Keratinocyte (primary cell): Measurements from ENCODE around the gene MTUS2. TPM values are rescaled to one million over a fixed set of nuclear protein-coding genes. Genes with fewer than 3 reads are reported as not detected.

ENCODE experiments used
- DNase-seq: peaks from one replicate; pipeline ENCODE4 v3.0.0-alpha.2; 2011; ENCODE audit warnings: low read depth, missing footprints, low spot score
- FAIRE-seq: peaks from 2 replicates; lab custom pipeline; 2011; peaks lifted over from hg19 to GRCh38; lab: Jason Lieb, UNC
- H2AFZ ChIP-seq: 2 replicates; pipeline ENCODE4 v1.6.0; 2012; ENCODE audit warnings: low read length, control low read depth, inconsistent platforms; ENCODE audit not compliant: control insufficient read depth
- H3K27ac ChIP-seq: 2 replicates; pipeline ENCODE4 v1.5.1; 2011; ENCODE audit warnings: low read length; ENCODE audit not compliant: control insufficient read depth, insufficient read depth
- H3K27me3 ChIP-seq: 3 replicates; pipeline ENCODE4 v1.6.0; 2011; ENCODE audit warnings: low read length; ENCODE audit not compliant: control insufficient read depth, insufficient read depth; ENCODE audit errors: extremely low read depth
- H3K36me3 ChIP-seq, 2 experiments: 2 replicates in 1 of 2; 3 replicates in 1 of 2; pipeline ENCODE4 v1.5.1; 2011; ENCODE audit warnings: low read length in 2 of 2, mild to moderate bottlenecking in 1 of 2; ENCODE audit not compliant: control insufficient read depth in 2 of 2, insufficient read depth in 2 of 2; ENCODE audit errors: extremely low read depth in 1 of 2
- H3K4me1 ChIP-seq: 3 replicates; pipeline ENCODE4 v1.5.1; 2011; ENCODE audit warnings: low read length; ENCODE audit not compliant: control insufficient read depth, insufficient read depth; ENCODE audit errors: extremely low read depth
- H3K4me2 ChIP-seq: 3 replicates; pipeline ENCODE4 v1.6.0; 2011; ENCODE audit warnings: low read depth, low read length; ENCODE audit not compliant: control insufficient read depth, insufficient read depth; ENCODE audit errors: extremely low read depth
- H3K4me3 ChIP-seq, 3 experiments: fragments of 200-600 bp in 1 of 3; sonication (generic) in 1 of 3; 2 replicates in 2 of 3; 3 replicates in 1 of 3; pipeline ENCODE4 v1.5.1; 2011 to 2016; ENCODE audit warnings: low read length in 3 of 3, mild to moderate bottlenecking in 3 of 3, control low read depth in 2 of 3, inconsistent platforms in 1 of 3, low read depth in 1 of 3, mixed read lengths in 1 of 3, mixed run types in 1 of 3, moderate library complexity in 1 of 3; ENCODE audit not compliant: control insufficient read depth in 2 of 3, insufficient read depth in 2 of 3; ENCODE audit errors: extremely low read depth in 1 of 3
- H3K79me2 ChIP-seq: 2 replicates; pipeline ENCODE4 v1.6.0; 2012; ENCODE audit warnings: low read length; ENCODE audit not compliant: control insufficient read depth, insufficient read depth
- H3K9ac ChIP-seq: 3 replicates; pipeline ENCODE4 v1.6.0; 2011; ENCODE audit warnings: low read length; ENCODE audit not compliant: control insufficient read depth, insufficient read depth; ENCODE audit errors: extremely low read depth
- H3K9me1 ChIP-seq: 3 replicates; pipeline ENCODE4 v1.6.0; 2011; ENCODE audit warnings: low read length; ENCODE audit not compliant: control insufficient read depth, insufficient read depth; ENCODE audit errors: extremely low read depth
- H3K9me3 ChIP-seq: 2 replicates; pipeline ENCODE4 v1.5.1; 2012; ENCODE audit warnings: low read depth, low read length; ENCODE audit not compliant: control insufficient read depth
- H4K20me1 ChIP-seq: 3 replicates; pipeline ENCODE4 v1.6.0; 2011; ENCODE audit warnings: low read length; ENCODE audit not compliant: control insufficient read depth, insufficient read depth; ENCODE audit errors: extremely low read depth
- CTCF ChIP-seq, 3 experiments: IDR thresholded peaks in 1 of 3; conservative IDR thresholded peaks in 1 of 3; optimal IDR thresholded peaks in 1 of 3; 2 replicates in 2 of 3; 3 replicates in 1 of 3; pipeline versions ENCODE3 to v1.5.1; 2011; ENCODE audit warnings: low read length in 3 of 3, mild to moderate bottlenecking in 3 of 3, moderate library complexity in 2 of 3, control low read depth in 1 of 3, inconsistent platforms in 1 of 3; ENCODE audit not compliant: insufficient read depth in 2 of 3; ENCODE audit errors: extremely low read depth in 1 of 3
- EZH2 ChIP-seq: IDR thresholded peaks from one replicate; pipeline ENCODE4 v1.6.1; 2012; ENCODE audit warnings: inconsistent platforms, mild to moderate bottlenecking, low read length, moderate library complexity
- dilution Hi-C: fragments of 300-500 bp; cut with MboI; formaldehyde crosslinking; loops from one replicate; pipeline ENCODE4 v1.7.0; 2020; ENCODE audit warnings: low sequenced_read_pairs; ENCODE audit not compliant: extremely low pct_ligation_motif_present
- polyA plus RNA-seq, 5 experiments: library from polyadenylated mRNA; depleted of rRNA in 3 of 5; stranded (reverse) in 3 of 5; stranded (forward) in 1 of 5; unstranded in 1 of 5; fragments of >200 nt; gene quantifications; 1 replicate in 1 of 5; 2 replicates in 3 of 5; 3 replicates in 1 of 5; pipeline versions ENCODE4 v1.2.1 to v1.2.3, GENCODE V29; 2011 to 2012; ENCODE audit warnings: missing spikeins in 2 of 5, low read depth in 1 of 5, low replicate concordance in 1 of 5

The MTUS2 gene
- polyA plus RNA-seq, 1 donor (not counting 4 experiments of a cell fraction or from before 2014, with no cell fraction given) = 0.17 TPM

- no peaks in the 10 kb centered on the region for H3K79me2 ChIP-seq
- H3K36me3 ChIP-seq = no peaks in the 10 kb centered on the region
- no peak for FAIRE-seq
- H3K9me1 ChIP-seq = no peaks in the 10 kb centered on the region
- no peaks in the 10 kb centered on the region for H4K20me1 ChIP-seq
- H3K4me2 ChIP-seq = no peak overlapping the region
- no peaks in the 10 kb centered on the region for H3K4me1 ChIP-seq
- H3K27me3 ChIP-seq = no peaks in the 10 kb centered on the region
- TF ChIP-seq EZH2 (no peak), CTCF (optimal IDR thresholded peaks at IDR 0.05 in 1 of 3, IDR thresholded peaks at IDR 0.05 in 1 of 3, conservative IDR thresholded peaks at IDR 0.05 in 1 of 3; ENCODE audit: extremely low read depth in 1 of 3, insufficient read depth in 2 of 3, low read length in 3 of 3) (no peak)
- H3K9me3 ChIP-seq = no peaks in the 10 kb centered on the region
- no peak for DNase-seq
- H2AFZ ChIP-seq = no peak overlapping the region
- no peak overlapping the region for H3K9ac ChIP-seq
- H3K4me3 ChIP-seq = no peak overlapping the region
- dilution Hi-C loops = no loop called here
- no peak overlapping the region for H3K27ac ChIP-seq
These were observed 138.3 kb downstream of the MTUS2 start for GRCh38 chr13:28958441-28958840.

GRCh38 chr13:28964052-28964451 lies 143.9 kb downstream of the MTUS2 start:
- Histone ChIP-seq H4K20me1 (no peaks in the 10 kb centered on the region), H3K27me3 (no peaks in the 10 kb centered on the region), H3K79me2 (no peaks in the 10 kb centered on the region), H3K4me2 (no peak overlapping the region), H3K9me3 (no peaks in the 10 kb centered on the region), H3K9me1 (no peaks in the 10 kb centered on the region), H3K4me1 (no peaks in the 10 kb centered on the region), H3K36me3 (no peaks in the 10 kb centered on the region), H3K27ac (no peak overlapping the region), H3K4me3 (no peak overlapping the region), H2AFZ (no peak overlapping the region), H3K9ac (no peak overlapping the region)
- dilution Hi-C loops = no loop called here
- DNase-seq (no peak), FAIRE-seq (no peak)
- TF ChIP-seq CTCF (optimal IDR thresholded peaks at IDR 0.05 in 1 of 3, IDR thresholded peaks at IDR 0.05 in 1 of 3, conservative IDR thresholded peaks at IDR 0.05 in 1 of 3; ENCODE audit: extremely low read depth in 1 of 3, insufficient read depth in 2 of 3, low read length in 3 of 3) = no peak
- TF ChIP-seq EZH2 = no peak
